Ammon's horn (tissue), 1 donor: ENCODE data around the gene OVCA2.

Experiments used
- DNase-seq: peaks from one replicate; pipeline ENCODE4 v3.0.0-alpha.2; 2016; ENCODE audit warnings: low spot score

Gene OVCA2

GRCh38 chr17:2065949-2066400, 24.2 kb downstream of the OVCA2 start:
- no peak for DNase-seq

- no peak for DNase-seq
Measured at GRCh38 chr17:2067048-2067561, 25.3 kb downstream of the OVCA2 start.

- DNase-seq: no peak
Measured at GRCh38 chr17:2067608-2068024, 25.8 kb downstream of the OVCA2 start.

- no peak for DNase-seq
Measured at GRCh38 chr17:2068031-2068518, 26.3 kb downstream of the OVCA2 start.

- no peak for DNase-seq
Measured at GRCh38 chr17:2068519-2069051, 26.8 kb downstream of the OVCA2 start.

- no peak for DNase-seq
Measured at GRCh38 chr17:2070241-2071023, 28.6 kb downstream of the OVCA2 start.

- DNase-seq: no peak
Measured at GRCh38 chr17:2071024-2071385, 29.2 kb downstream of the OVCA2 start.

- no peak for DNase-seq
Measured at GRCh38 chr17:2071455-2072281, 29.8 kb downstream of the OVCA2 start.

GRCh38 chr17:2074919-2075318, 33.1 kb downstream of the OVCA2 start:
- DNase-seq: no peak

GRCh38 chr17:2075336-2076086, 33.7 kb downstream of the OVCA2 start:
- no peak for DNase-seq

- no peak for DNase-seq
Measured at GRCh38 chr17:2076087-2076984, 34.5 kb downstream of the OVCA2 start.

- no peak for DNase-seq
Measured at GRCh38 chr17:2077040-2077439, 35.2 kb downstream of the OVCA2 start.

GRCh38 chr17:2081564-2081963, 39.7 kb downstream of the OVCA2 start:
- DNase-seq: no peak

GRCh38 chr17:2082003-2082781, 40.4 kb downstream of the OVCA2 start:
- no peak for DNase-seq

GRCh38 chr17:2083613-2084035, 41.8 kb downstream of the OVCA2 start:
- DNase-seq: peak; percentile 74

- DNase-seq: no peak
Measured at GRCh38 chr17:2084036-2084765, 42.4 kb downstream of the OVCA2 start.

- no peak for DNase-seq
Measured at GRCh38 chr17:2084766-2085647, 43.2 kb downstream of the OVCA2 start.

- DNase-seq: no peak
Measured at GRCh38 chr17:2085648-2085949, 43.8 kb downstream of the OVCA2 start.
